CD4-positive, alpha-beta T cell treated with Interleukin-12 subunit alpha and Interleukin-12 subunit beta, for 1 hour (primary cell): Measurements from ENCODE around the gene MAOB.
"Not testable (repeated sequence)": the region's sequence is repeated elsewhere in the genome, so short reads cannot be mapped to it uniquely, and the experiment has no call there.

Experiments used
- DNase-seq: peaks from one replicate; pipeline ENCODE4 v3.0.0-alpha.2; 2020

The MAOB gene

GRCh38 chrX:43750248-43750676 lies 132.0 kb downstream of the MAOB start:
- DNase-seq, result peak; percentile 53

- DNase-seq, result no peak
These were observed 134.8 kb downstream of the MAOB start for GRCh38 chrX:43747476-43747875.

- DNase-seq, result no peak
These were observed 136.1 kb downstream of the MAOB start for GRCh38 chrX:43745938-43746721.

- DNase-seq, result no peak
These were observed 138.0 kb downstream of the MAOB start for GRCh38 chrX:43744284-43744683.

GRCh38 chrX:43743100-43743822 lies 139.0 kb downstream of the MAOB start:
- DNase-seq, result no peak

GRCh38 chrX:43741843-43742573 lies 140.2 kb downstream of the MAOB start:
- DNase-seq, result no peak

GRCh38 chrX:43735957-43736356 lies 146.3 kb downstream of the MAOB start:
- DNase-seq, result no peak

GRCh38 chrX:43735534-43735933 lies 146.7 kb downstream of the MAOB start:
- DNase-seq, result no peak

- DNase-seq, result no peak
These were observed 147.8 kb downstream of the MAOB start for GRCh38 chrX:43734444-43734843.

- DNase-seq, result no peak
These were observed 148.6 kb downstream of the MAOB start for GRCh38 chrX:43733699-43734098.

GRCh38 chrX:43731086-43731485 lies 151.2 kb downstream of the MAOB start:
- DNase-seq, result no peak

- no peak for DNase-seq
These were observed 153.3 kb downstream of the MAOB start for GRCh38 chrX:43728966-43729365.

GRCh38 chrX:43728002-43728401 lies 154.2 kb downstream of the MAOB start:
- no peak for DNase-seq

- DNase-seq, result not testable (repeated sequence)
These were observed 155.0 kb downstream of the MAOB start for GRCh38 chrX:43727254-43727653.

GRCh38 chrX:43725227-43725626 lies 157.0 kb downstream of the MAOB start:
- not testable (repeated sequence) for DNase-seq

GRCh38 chrX:43720961-43721360 lies 161.3 kb downstream of the MAOB start:
- no peak for DNase-seq

- no peak for DNase-seq
These were observed 162.2 kb downstream of the MAOB start for GRCh38 chrX:43720082-43720481.

GRCh38 chrX:43718956-43719355 lies 163.3 kb downstream of the MAOB start:
- no peak for DNase-seq

GRCh38 chrX:43718546-43718945 lies 163.7 kb downstream of the MAOB start:
- no peak for DNase-seq

GRCh38 chrX:43718081-43718480 lies 164.2 kb downstream of the MAOB start:
- DNase-seq, result no peak

- no peak for DNase-seq
These were observed 165.1 kb downstream of the MAOB start for GRCh38 chrX:43717161-43717560.

- no peak for DNase-seq
These were observed 165.6 kb downstream of the MAOB start for GRCh38 chrX:43716696-43717095.
